ENCODE measurements around the gene CTDP1.

The CTDP1 gene

DNA sequence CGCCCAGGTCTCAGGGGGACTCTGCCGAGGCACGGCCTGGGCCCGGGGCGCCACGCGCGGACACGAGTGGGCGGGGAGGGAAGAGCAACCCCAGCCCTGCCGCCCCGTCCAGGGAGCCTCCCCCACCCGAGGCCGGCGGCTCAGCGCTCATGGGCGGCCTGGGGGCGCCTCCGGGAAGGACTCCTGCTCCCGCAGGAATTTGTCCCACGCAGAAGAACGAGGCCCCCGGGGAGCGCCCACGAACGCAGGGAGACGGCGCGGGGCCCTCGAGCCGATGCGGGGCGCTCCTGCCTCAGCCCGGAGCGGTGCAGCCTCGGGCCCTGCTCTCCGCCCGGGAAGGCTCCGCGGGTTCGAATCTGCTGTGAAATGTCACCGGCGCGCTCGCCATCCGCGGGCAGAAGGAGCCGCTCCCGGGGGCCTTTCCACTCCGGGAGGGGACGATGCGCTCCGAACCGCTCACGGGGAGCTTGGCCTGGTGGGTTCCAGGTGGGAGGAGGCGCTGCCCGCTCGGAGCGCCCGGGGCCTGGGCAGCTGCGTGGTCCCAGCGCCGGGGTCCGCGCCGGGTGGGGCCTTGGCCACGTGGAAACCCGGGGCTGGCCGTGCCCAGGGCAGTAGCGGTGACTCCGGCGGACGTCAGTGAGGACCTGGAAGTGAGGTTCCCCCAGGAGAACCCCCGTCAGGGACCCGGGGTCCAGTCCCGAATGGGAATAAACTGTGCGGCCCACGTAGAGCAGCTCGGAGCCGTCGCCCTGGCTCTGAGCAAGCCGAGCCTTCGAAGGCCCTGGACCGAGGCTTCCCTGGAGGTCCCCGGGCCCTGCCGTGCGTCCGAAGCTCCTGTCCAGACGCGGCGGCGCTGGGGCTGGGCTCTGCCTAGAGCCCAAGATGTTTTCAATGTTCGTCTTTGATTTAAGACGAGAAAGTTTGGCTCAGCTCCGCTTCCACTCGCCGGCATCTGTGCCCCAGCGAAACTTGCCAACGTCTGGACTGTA lies 41.4 kb upstream of the CTDP1 start:
- peaks cover 1% of the 10 kb centered on the region for H3K4me1 ChIP-seq (ENCODE audit: insufficient read depth, low read length, poor library complexity, severe bottlenecking)
- no peak overlapping the region for H3K4me3 ChIP-seq (ENCODE audit: low read length, poor library complexity, severe bottlenecking)
- no peak overlapping the region for H2AFZ ChIP-seq (ENCODE audit: low read length)
- no peak overlapping the region for H3K4me2 ChIP-seq (ENCODE audit: low read depth, low read length, poor library complexity, severe bottlenecking)
- H3K9me2 ChIP-seq (replicated peaks; ENCODE audit: low read depth, low read length), result no peaks in the 10 kb centered on the region
- no peaks in the 10 kb centered on the region for H3K36me3 ChIP-seq (ENCODE audit: insufficient read depth, low read length)
- TF ChIP-seq, protein P1, sequence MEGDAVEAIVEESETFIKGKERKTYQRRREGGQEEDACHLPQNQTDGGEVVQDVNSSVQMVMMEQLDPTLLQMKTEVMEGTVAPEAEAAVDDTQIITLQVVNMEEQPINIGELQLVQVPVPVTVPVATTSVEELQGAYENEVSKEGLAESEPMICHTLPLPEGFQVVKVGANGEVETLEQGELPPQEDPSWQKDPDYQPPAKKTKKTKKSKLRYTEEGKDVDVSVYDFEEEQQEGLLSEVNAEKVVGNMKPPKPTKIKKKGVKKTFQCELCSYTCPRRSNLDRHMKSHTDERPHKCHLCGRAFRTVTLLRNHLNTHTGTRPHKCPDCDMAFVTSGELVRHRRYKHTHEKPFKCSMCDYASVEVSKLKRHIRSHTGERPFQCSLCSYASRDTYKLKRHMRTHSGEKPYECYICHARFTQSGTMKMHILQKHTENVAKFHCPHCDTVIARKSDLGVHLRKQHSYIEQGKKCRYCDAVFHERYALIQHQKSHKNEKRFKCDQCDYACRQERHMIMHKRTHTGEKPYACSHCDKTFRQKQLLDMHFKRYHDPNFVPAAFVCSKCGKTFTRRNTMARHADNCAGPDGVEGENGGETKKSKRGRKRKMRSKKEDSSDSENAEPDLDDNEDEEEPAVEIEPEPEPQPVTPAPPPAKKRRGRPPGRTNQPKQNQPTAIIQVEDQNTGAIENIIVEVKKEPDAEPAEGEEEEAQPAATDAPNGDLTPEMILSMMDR (conservative IDR thresholded peaks at IDR 0.05; ENCODE audit: low read length), result no peak
- TF ChIP-seq EZH2phosphoT487 (IDR thresholded peaks at IDR 0.05; ENCODE audit: borderline replicate concordance), result no peak
- H3F3A ChIP-seq (ENCODE audit: low read depth), result no peaks in the 10 kb centered on the region
- H4K20me1 ChIP-seq (ENCODE audit: insufficient read depth, low read length, poor library complexity, severe bottlenecking), result no peaks in the 10 kb centered on the region
- peaks cover 3% of the 10 kb centered on the region; the same call in 1 of the 2 replicates for H3K9me3 ChIP-seq (ENCODE audit: insufficient read depth, low read depth, low read length)
- H3K27me3 ChIP-seq (ENCODE audit: insufficient read depth, low read length, poor library complexity, severe bottlenecking), result no peaks in the 10 kb centered on the region
- no peak overlapping the region for H3K9ac ChIP-seq (ENCODE audit: low read depth, low read length, poor library complexity, severe bottlenecking)
- no peaks in the 10 kb centered on the region for H3K79me2 ChIP-seq (ENCODE audit: insufficient read depth, low read length)

DNA sequence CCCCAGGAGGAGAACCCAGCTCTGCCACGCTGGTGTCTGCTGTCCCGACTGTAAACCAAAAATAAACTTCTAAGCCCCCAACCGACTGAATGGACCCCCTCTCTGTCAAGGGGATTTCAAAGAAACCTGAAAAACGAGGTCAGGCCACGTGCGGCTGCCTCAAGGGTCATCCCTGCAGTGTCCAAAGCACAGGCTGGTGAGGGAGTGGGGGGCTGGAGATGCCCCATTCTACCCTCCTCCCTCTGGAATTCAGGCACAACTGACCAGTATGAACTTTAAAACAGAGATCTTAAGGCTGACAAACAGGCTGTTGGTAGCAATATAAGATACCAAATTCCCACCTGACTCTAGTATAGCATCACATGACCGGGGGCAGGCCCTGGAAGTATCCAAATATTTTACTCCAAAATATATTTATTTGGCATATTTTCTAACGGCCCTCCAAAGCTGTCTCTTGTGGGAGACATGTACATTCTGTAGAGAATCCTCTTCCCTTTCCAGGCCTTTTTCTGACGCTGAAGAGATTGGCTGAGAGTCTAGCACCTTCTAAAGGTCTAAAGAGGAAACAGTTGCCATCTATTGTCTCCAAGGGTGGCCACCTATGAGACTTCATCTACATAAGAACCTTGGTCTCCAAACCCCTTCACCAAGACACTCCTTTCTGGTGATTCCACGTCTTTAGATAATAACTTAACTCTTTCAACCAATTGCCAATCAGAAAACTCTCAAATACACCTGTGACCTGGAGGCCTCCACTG lies 40.4 kb upstream of the CTDP1 start:
- Histone ChIP-seq H3K4me3 (ENCODE audit: low read length, poor library complexity, severe bottlenecking) (no peak overlapping the region), H2AFZ (ENCODE audit: low read length) (no peak overlapping the region), H3K9me3 (ENCODE audit: insufficient read depth, low read depth, low read length) (peaks cover 3% of the 10 kb centered on the region; the same call in 1 of the 2 replicates), H3K9ac (ENCODE audit: low read depth, low read length, poor library complexity, severe bottlenecking) (no peak overlapping the region), H3K36me3 (ENCODE audit: insufficient read depth, low read length) (no peaks in the 10 kb centered on the region), H3K79me2 (ENCODE audit: insufficient read depth, low read length) (no peaks in the 10 kb centered on the region), H3K27me3 (ENCODE audit: insufficient read depth, low read length, poor library complexity, severe bottlenecking) (no peaks in the 10 kb centered on the region), H3K9me2 (replicated peaks; ENCODE audit: low read depth, low read length) (no peaks in the 10 kb centered on the region), H3K4me1 (ENCODE audit: insufficient read depth, low read length, poor library complexity, severe bottlenecking) (peaks cover 7% of the 10 kb centered on the region), H3F3A (ENCODE audit: low read depth) (no peaks in the 10 kb centered on the region), H4K20me1 (ENCODE audit: insufficient read depth, low read length, poor library complexity, severe bottlenecking) (no peaks in the 10 kb centered on the region), H3K4me2 (ENCODE audit: low read depth, low read length, poor library complexity, severe bottlenecking) (no peak overlapping the region)
- TF ChIP-seq, protein P1 (conservative IDR thresholded peaks at IDR 0.05; ENCODE audit: low read length), result no peak; the same call in 1 of the 2 replicates
- no peak for TF ChIP-seq EZH2phosphoT487 (IDR thresholded peaks at IDR 0.05; ENCODE audit: borderline replicate concordance)

DNA sequence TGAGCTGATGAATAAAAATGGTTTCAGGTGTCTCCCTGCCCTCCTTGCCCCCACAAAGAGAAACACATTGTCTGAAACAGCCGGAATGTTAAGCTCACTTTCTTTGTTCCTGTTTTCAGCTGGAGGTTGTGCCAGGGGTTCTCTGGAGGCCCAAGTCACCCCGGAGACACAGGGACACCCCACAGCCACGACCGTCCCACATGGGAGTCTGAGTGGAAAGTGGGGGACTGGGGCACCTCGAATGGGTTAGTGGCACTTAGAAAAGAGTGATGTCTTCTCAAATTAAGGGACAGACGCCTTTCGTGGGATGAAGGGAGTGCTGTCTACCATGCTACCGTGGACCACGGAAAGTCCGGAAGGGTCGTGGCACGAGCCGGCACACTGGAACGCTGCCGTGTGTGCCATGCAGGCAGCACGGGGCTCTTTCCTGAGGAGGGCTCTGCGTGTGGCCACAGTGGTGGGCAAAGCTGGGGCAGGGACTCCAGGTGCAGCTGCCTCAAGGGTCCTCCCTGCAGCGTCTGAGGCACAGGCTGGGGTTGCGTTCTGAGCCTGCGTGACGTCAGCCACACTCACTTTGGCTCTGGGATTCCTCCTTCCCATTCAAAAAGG lies 39.4 kb upstream of the CTDP1 start:
- Histone ChIP-seq H3K79me2 (ENCODE audit: insufficient read depth, low read length) (no peaks in the 10 kb centered on the region), H3K9me2 (replicated peaks; ENCODE audit: low read depth, low read length) (no peaks in the 10 kb centered on the region), H3F3A (ENCODE audit: low read depth) (no peaks in the 10 kb centered on the region), H3K9me3 (ENCODE audit: insufficient read depth, low read depth, low read length) (peaks cover under 1% of the 10 kb centered on the region; the same call in 1 of the 2 replicates), H4K20me1 (ENCODE audit: insufficient read depth, low read length, poor library complexity, severe bottlenecking) (no peaks in the 10 kb centered on the region), H3K4me3 (ENCODE audit: low read length, poor library complexity, severe bottlenecking) (no peak overlapping the region), H3K4me2 (ENCODE audit: low read depth, low read length, poor library complexity, severe bottlenecking) (no peak overlapping the region), H2AFZ (ENCODE audit: low read length) (no peak overlapping the region), H3K36me3 (ENCODE audit: insufficient read depth, low read length) (no peaks in the 10 kb centered on the region), H3K9ac (ENCODE audit: low read depth, low read length, poor library complexity, severe bottlenecking) (no peak overlapping the region), H3K27me3 (ENCODE audit: insufficient read depth, low read length, poor library complexity, severe bottlenecking) (no peaks in the 10 kb centered on the region), H3K4me1 (ENCODE audit: insufficient read depth, low read length, poor library complexity, severe bottlenecking) (peaks cover 16% of the 10 kb centered on the region)
- TF ChIP-seq EZH2phosphoT487 (IDR thresholded peaks at IDR 0.05; ENCODE audit: borderline replicate concordance), result no peak
- TF ChIP-seq, protein P1 (conservative IDR thresholded peaks at IDR 0.05; ENCODE audit: low read length), result no peak

Data from Loucy (cell line).